DMS79 treated with DMSO at 0.1 percent for 48 hours (cell line): ENCODE measurements around the gene ECT2.
A peak's percentile ranks its signal among the peaks of the same experiment; 100 is the strongest.
"Not testable (repeated sequence)": the region's sequence is repeated elsewhere in the genome, so short reads cannot be mapped to it uniquely, and the experiment has no call there.

ENCODE experiments used
- DNase-seq: peaks from one replicate; lab custom pipeline; 2025; lab: John Stamatoyannopoulos, UW

ECT2 gene

DNA sequence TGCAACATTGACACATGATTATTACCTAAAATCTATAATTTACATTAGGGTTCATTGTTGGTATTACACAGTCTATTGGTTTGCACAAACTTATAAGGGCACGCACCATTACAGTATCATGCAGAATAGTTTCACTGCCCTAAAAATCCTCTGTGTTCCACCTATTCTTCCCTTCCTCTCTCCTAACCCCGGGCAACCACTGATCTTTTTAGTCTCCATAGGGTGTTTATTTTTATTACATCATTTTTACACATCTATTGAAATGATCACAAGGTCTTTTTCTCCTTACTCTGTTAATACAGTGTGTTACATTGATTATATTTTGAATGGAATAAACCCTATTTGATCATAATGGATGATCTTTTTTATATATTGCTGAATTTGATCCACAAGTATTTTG, 15.5 kb upstream of the ECT2 start:
- DNase-seq: no peak

DNA sequence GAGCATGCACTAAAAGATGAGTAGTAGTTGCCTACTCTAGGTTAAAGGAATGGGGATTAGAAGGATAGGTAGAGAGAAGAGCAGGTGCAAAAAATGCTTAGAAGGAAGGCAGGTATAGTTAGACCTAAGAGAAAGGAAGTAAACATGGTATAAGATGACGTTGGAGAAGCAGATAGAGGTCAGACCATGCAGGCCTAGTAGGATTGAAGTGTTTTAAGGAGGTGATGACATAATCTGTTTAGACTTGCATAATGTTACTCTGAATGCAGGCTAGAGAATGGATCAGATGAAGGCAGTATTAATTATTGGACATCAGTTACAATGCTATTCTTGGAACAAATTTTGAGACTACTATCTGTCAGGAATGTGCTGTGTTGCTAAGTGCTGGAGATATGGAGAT, 11.1 kb upstream of the ECT2 start:
- DNase-seq: no peak

- DNase-seq: no peak
Measured at GRCh38 chr3:172746475-172746874, 4.1 kb upstream of the ECT2 start.

- no peak for DNase-seq
Measured at GRCh38 chr3:172749230-172749965, 1.1 kb upstream of the ECT2 start.

DNA sequence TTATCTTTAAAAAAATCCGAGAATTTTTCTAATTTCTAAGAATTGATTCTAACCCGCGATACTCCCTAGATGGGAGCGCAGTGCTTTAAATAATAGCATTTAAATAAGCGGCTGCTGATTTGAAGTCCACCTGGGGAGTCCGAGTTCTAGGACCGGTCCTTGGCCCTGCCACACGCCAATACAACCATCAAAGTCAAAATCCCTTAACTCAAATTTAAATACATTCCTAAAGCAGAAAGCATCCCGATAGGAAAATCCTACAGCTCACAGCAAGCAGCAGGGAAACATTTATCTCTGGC, 508 bp upstream of the ECT2 start:
- DNase-seq: no peak

DNA sequence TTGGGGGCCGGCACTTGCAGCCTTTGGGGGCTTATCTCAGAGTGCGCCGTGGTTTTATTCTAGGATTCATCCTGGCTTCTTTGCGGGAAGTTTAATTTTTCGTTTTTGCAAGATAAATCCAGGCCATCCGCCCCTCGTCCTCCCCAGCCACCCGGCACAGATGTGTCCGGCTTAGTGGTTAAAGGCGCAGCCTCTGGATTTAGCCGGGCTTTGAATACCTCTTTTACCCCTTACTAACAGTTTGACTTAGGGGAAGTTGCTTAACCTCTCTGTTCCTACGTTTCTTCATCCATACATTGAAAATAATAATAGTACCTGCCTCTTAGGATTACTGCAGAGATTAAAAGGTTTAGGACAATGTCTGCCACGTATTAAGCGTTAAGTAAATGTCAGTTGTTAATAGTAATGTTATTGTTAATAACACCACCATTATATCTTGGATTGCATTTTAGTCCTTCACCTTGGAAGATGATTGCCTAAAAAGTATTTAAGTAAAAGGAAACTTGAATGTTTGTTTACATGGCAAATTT, 714 bp downstream of the ECT2 start:
- DNase-seq: peak; percentile 54

- DNase-seq: no peak
Measured at GRCh38 chr3:172752651-172753050, 2.1 kb downstream of the ECT2 start.

DNA sequence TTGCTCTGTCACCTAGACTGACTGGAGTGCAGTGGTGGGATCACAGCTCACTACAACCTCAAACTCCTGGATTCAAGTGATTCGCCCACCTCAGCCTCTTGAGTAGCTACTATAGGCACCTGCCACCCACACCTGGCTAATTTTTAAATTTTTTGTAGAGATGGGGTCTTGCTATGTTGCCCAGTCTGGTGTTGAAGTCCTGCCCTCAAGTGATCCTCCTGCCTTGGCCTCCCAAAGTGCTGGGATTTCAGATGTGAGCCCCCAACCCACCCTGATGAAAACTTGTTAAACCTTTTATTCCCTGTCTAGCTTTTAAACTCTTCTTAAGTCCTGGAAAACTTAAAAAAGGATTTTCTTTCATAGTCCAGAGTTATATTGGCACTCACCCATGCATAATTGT, 2.6 kb downstream of the ECT2 start:
- DNase-seq: no peak

DNA sequence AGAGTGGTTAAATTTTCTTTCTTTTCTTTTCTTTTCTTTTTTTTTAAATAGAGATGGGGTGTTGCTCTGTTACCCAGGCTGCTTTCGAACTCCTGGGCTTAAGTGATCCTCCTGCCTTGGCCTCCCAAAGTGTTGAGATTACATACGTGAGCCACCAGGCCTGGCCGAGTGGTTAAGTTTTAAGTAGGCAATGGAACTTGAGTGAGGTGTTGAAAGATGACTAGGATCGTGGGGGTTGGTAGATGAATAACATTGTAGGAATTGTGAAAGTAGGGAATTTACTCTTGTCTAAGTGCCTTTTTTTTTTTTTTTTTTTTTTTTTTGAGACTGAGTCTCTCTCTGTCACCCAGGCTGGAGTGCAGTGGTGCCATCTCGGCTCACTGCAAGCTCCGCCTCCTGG, 9.9 kb downstream of the ECT2 start:
- DNase-seq: not testable (repeated sequence)

DNA sequence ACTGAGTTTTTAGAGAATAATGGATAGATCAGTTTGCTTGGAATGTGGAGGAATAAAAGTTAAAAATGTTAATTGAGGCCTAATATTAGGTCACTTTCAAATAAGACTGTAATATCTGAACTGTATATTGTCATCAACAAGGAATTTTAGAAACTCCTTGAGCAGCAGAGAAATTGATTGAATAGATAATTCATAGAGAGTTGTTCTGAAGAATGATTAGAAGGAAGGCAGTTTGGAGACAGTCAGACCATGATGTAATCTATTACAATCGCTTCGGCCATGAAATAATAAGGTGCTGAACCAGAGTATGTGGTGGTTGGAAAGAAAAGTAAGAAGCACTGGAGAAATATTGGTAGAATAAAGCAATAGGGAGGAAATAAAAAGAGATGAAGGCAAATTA, 15.7 kb downstream of the ECT2 start:
- no peak for DNase-seq

DNA sequence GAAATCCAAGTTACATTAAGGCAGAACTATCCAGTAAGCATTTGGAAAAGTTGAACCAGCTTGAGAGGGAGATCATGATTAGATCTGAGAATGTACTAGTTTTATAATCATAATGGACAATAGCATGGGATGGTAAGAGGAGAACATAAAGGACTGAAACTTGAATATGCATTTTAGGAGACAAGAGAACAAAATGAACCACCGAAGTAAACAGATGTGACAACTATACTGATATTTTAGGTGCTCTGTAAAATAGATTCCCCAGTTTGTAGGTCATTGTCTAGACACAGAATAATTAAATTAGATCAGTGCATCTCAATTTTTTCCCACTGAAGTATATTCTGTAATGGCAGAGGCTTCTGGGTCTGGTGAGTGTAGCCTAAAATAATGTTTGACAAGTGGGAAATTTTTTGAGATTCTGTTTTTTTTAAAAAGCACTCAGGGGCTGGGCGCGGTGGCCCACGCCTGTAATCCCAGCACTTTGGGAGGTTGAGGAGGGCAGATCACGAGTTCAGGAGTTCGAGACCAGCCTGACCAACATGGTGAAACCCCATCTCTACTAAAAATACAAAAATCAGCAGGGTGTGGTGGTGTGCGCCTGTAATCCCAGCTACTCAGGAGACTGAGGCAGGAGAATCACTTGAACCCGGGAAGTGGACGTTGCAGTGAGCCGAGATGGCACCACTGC, 16.3 kb downstream of the ECT2 start:
- no peak for DNase-seq

DNA sequence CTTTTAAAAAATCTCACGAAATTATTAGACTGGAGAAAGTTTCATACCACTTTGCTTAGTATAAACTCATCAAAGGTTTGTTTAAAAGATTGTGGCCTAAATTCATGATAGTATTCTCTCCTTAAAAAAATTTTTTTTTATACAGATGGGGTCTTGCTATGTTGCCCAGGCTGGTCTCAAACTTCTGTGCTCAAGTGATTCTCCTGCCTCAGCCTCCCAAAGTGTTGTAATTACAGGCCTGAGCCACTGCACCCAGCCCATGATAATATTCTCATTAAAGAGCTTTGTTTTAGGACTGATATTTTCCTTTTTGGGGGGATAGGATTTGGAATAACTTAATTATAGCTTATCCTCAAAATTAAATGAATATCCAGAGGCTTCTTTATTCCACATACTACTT, 19.9 kb downstream of the ECT2 start:
- no peak for DNase-seq

- no peak for DNase-seq
Measured at GRCh38 chr3:172771672-172772071, 21.1 kb downstream of the ECT2 start.

DNA sequence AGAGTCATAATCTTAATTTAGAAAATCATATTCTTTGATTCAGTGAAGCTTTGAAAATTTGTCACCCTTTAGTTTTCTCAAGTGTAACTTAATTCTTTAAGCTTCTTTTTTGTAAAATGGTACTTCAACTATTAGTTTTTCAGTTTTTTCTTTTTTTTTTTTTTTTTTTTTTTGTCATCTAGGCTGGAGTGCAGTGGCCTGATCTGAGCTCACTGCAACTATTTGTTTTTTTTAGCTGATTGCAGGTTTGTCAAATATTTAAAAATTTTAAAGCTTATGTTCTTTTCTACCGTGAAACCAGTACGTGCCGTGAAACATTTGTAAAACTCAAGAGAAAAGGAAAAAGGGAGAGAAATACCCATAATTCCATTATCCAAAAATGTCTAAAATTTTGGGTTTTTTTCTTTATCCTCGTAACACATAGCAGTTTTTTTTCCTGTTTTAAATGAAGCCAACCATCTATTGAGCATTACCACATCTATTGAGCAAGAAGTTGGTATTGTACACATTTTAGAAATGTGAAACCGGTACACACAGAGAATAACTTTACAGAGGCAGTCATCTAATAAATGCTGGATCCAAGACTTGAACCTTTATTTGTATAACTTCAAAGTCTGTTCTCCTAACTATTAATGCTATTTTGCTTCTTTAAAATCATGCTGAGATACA, 25.7 kb downstream of the ECT2 start:
- no peak for DNase-seq

GRCh38 chr3:172777901-172778300, 27.4 kb downstream of the ECT2 start:
- DNase-seq: no peak

GRCh38 chr3:172782235-172782634, 31.7 kb downstream of the ECT2 start:
- no peak for DNase-seq

DNA sequence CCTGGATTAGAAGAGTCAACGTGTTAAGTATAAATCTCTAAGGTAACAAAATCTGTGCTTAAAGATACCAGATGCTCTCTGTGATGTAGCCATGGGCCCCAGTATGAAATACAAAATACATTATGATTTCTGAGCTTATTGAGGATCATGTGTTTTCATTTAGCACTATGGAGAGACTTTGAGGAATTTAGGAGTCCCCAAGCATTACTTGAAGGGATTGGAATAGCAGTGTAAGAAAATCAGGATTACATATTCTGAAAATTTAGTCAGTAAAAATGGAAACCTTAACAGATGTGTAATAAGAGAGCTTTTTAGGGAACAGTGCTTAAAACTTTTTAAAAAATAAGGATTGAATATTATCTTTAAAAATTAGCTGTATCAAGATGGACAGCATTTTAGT, 35.5 kb downstream of the ECT2 start:
- DNase-seq: no peak

DNA sequence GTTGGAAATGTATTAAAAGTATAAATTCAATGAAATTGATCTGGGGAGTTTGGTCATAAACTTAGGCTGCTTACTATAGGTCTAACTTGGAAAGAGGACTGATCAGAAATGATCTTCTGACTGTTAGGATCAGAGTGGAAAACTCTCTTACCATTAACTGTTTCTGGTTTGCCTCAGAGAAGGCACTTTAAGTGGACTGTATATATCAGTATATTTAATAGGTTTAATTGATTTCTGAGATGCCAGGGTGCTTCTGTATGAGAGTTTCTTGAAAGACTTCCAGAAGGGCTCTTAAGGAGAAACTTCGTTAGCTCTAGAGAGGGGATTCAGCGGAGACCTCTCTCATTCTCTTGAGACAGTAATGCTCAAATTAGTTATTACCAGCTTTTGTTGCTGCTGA, 36.5 kb downstream of the ECT2 start:
- DNase-seq: no peak

- DNase-seq: no peak
Measured at GRCh38 chr3:172787746-172788145, 37.2 kb downstream of the ECT2 start.

DNA sequence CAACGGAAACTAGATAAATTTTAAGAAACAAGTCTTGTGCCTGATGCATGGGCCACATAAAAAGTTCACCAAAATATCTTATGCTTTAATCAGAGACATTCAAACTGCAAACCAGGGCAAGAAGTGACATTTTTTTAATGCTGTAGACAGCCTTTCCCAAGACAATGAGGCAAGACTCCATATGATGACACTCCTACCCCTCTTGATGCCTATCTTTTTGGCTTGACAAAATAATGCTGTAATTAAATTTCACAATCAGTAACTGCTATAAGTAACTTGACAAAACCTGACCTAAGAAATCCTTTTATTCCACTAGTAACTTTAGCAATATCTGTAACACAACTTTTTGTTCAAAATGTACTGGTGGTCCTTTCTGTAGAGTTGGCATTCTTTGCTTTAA, 48.7 kb downstream of the ECT2 start:
- no peak for DNase-seq

DNA sequence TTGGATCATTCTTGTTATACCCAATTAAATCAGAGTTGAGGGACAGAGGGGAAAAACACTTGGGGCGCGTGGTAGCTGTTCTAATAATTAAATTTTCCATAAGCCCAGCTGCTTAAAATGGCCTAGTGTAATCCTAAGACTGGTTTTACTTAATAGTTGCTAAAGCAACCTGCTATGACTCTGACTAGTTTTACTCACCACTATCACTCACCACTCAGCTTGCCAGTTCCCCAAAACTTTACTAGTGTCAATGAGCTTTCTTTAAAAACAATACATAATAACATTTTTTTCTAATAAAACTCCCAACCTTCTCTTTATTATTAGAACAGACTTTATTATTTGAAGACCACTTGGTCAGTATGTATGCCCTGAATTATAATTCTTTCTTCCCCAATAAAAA, 49.6 kb downstream of the ECT2 start:
- DNase-seq: no peak

DNA sequence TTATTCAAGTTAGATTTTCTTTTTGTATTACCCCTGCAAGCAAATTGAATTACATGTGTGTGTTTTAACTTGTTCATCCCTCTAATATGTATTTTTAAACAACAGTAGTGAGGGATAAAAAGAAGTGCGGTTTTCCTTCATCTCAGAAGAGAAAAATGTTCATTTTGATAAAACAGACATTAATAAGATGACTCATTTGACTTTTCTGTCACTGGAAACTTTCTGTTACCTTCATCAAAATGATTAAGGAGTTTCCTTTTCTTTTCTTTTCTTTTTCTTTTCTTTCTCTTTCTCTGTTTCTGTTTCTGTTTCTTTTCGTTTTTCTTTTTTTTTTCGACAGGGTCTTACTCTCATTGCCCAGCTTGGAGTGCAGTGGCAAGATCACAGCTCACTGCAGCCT, 53.0 kb downstream of the ECT2 start:
- DNase-seq: no peak

DNA sequence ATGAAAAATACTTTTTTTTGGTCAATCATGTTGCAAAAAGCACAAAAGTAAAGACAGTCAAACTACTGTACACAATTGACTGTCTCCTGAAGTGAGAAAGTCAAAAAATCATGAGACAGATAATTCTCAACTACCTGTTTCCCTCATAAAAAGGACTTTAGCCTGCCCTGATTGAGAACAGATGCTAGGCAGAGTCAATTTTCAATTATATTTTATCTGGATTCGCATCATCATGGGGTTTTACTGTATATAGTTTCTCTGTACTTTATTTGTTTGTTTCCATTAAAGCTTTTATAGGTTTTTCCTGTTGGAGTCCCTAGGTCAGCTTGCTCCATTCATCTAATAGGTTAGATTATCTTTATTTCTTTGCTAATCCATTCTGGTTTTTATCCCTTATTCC, 53.8 kb downstream of the ECT2 start:
- no peak for DNase-seq
